Tibial nerve (tissue), 3 donors: ENCODE measurements around the gene PRDX4.

ENCODE experiments used
- EP300 ChIP-seq, 2 donors: sonication (generic); formaldehyde crosslinking; IDR thresholded peaks; one replicate each; pipeline ENCODE4 v1.6.1; 2017; ENCODE audit warnings: antibody characterized with exemption in 2 of 2, mild to moderate bottlenecking in 1 of 2
- POLR2A ChIP-seq, 2 donors: fragments of 450-650 bp; IDR thresholded peaks; one replicate each; pipeline ENCODE4 v1.6.1; 2017; ENCODE audit warnings: antibody characterized with exemption in 2 of 2, mild to moderate bottlenecking in 2 of 2, moderate library complexity in 2 of 2

DNA sequence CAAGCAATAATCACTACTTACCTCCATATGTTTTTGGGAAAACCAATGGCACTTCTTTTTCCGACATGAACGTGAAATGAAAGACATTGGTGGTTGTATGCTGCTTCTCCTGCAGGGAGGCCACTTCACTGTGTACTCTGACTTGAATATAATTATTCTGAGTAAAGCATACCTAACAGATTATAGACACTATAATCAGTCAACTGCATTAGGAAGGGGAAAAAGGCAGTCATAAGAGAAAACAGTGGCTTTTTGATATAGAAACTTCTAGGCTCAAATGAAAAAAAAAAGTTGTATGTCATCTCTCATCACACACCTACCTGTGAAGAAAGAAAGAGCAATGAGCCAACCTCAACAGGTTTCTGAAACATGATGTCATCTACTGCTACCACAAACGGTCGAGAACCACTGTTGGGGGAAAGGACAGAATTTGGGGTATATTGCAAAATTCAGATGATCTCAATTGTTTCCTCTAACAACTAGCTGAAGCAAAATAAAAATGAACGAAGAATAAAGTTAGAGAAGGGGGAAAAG is 37.4 kb downstream of the PRDX4 start:
- TF ChIP-seq POLR2A (IDR thresholded peaks at IDR 0.05) (no peak), EP300 (IDR thresholded peaks at IDR 0.05) (no peak)
